Esophagus (tissue), 2 donors: ENCODE data around the gene UHMK1. TPM values are rescaled to one million over a fixed set of nuclear protein-coding genes. Genes with fewer than 3 reads are reported as not detected.

ENCODE experiments used
- H3K27ac ChIP-seq, 2 donors: one replicate each; pipeline ENCODE4 v1.5.1; 2013; ENCODE audit warnings: low read depth in 2 of 2, mild to moderate bottlenecking in 2 of 2, inconsistent platforms in 1 of 2, low read length in 1 of 2, moderate library complexity in 1 of 2
- H3K27me3 ChIP-seq, 2 donors: one replicate each; pipeline ENCODE4 v1.6.1; 2013; ENCODE audit warnings: low read length in 2 of 2, control low read depth in 1 of 2, mild to moderate bottlenecking in 1 of 2; ENCODE audit not compliant: insufficient read depth in 2 of 2, control insufficient read depth in 1 of 2
- H3K36me3 ChIP-seq, 2 donors: one replicate each; pipeline ENCODE4 v1.6.1; 2013; ENCODE audit warnings: low read length in 1 of 2; ENCODE audit not compliant: control insufficient read depth in 2 of 2, insufficient read depth in 2 of 2
- H3K4me1 ChIP-seq, 2 donors: one replicate each; pipeline ENCODE4 v1.6.1; 2013; ENCODE audit warnings: low read length in 1 of 2; ENCODE audit not compliant: control insufficient read depth in 2 of 2, insufficient read depth in 2 of 2
- H3K4me3 ChIP-seq, 2 donors: one replicate each; pipeline ENCODE4 v1.5.1; 2013; ENCODE audit warnings: low read length in 2 of 2, mild to moderate bottlenecking in 2 of 2, low read depth in 1 of 2, moderate library complexity in 1 of 2
- H3K9me3 ChIP-seq, 2 donors: one replicate each; pipeline ENCODE4 v1.6.1; 2013; ENCODE audit warnings: mild to moderate bottlenecking in 2 of 2, low read depth in 1 of 2, low read length in 1 of 2, moderate library complexity in 1 of 2; ENCODE audit not compliant: control insufficient read depth in 2 of 2, insufficient read depth in 1 of 2
- WGBS, 2 donors: extraction: QIAGEN DNeasy Blood & Tissue Kit; methylation state at CpG; one replicate each; pipeline ENCODE4 v1.1.7; 2013; 5-methylcytosine and 5-hydroxymethylcytosine counted together
- polyA plus RNA-seq, 2 donors: library from polyadenylated mRNA; stranded (reverse); fragments of 200-250 nt; gene quantifications; one replicate each; pipeline ENCODE4 v1.2.3, GENCODE V29; 2013
- donor health status: healthy with polysubstance abuse.
- donor health status: Bipolar disorder and iron deficiency.

The UHMK1 gene
- polyA plus RNA-seq, 2 donors = 6.9 to 7.4 TPM

- Histone ChIP-seq H3K4me1 (peaks cover 0 to 3% of the 10 kb centered on the region in 2 donors), H3K36me3 (peaks cover 4 to 9% of the 10 kb centered on the region in 2 donors), H3K27ac (no peak overlapping the region), H3K4me3 (no peak overlapping the region), H3K27me3 (no peaks in the 10 kb centered on the region), H3K9me3 (no peaks in the 10 kb centered on the region)
These were observed 4.5 kb downstream of the UHMK1 start for GRCh38 chr1:162502077-162502476.

DNA sequence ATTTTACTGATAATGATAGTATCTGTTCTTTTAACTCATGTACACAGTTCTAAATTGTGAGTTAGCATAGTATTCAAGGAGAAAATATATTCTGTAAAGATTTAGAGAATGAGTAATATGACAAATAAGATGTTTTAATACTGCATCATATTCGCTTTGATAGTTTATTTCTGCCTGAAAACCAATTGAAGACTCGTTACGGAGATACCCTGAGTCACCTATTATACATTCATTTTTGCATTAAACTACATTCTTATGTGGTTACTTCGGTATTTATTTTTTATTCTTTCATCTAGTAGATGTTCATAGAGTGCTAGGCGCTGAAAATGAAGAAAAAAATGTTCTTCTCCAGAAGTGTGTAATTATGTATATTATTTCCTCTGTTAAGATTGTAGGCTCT is 5.3 kb downstream of the UHMK1 start:
- WGBS, 2 donors = 92 to 95% methylated on average over 5 of the region's 5 CpGs
- H3K9me3 ChIP-seq = no peaks in the 10 kb centered on the region
- H3K4me1 ChIP-seq = peaks cover 0 to 3% of the 10 kb centered on the region in 2 donors
- peaks cover 4 to 9% of the 10 kb centered on the region in 2 donors for H3K36me3 ChIP-seq
- H3K27me3 ChIP-seq = no peaks in the 10 kb centered on the region
- H3K27ac ChIP-seq = no peak overlapping the region
- H3K4me3 ChIP-seq = no peak overlapping the region

DNA sequence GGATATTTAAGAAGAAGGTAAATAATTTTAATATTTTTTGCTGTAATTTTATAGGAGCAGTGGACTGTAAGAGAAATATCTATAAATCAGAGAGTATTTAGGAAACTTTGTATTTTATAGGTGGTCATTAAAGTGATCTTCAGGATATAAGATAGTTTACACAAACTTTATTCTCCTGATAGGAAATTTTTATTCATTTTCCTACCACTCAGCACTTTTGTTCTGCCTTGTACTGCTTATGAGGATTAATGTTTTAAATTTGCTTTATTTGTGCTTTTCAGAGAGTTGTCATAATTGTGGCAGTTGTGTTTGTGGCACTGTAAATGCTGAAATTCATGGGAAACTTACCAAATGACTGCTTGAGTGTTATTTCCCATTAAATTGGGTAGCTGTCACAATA is 29.7 kb downstream of the UHMK1 start:
- H3K9me3 ChIP-seq = no peaks in the 10 kb centered on the region
- no peaks in the 10 kb centered on the region for H3K4me1 ChIP-seq
- H3K36me3 ChIP-seq = peaks cover 2 to 6% of the 10 kb centered on the region in 2 donors
- no peak overlapping the region for H3K4me3 ChIP-seq
- no peaks in the 10 kb centered on the region for H3K27me3 ChIP-seq
- H3K27ac ChIP-seq = no peak overlapping the region

GRCh38 chr1:162530307-162530987 is 32.8 kb downstream of the UHMK1 start:
- peak overlapping the region in 1 of 2 donors; percentile 30 for H3K27ac ChIP-seq

GRCh38 chr1:162530988-162531319 is 33.3 kb downstream of the UHMK1 start:
- H3K36me3 ChIP-seq = no peaks in the 10 kb centered on the region
- no peaks in the 10 kb centered on the region for H3K4me1 ChIP-seq
- no peak overlapping the region for H3K27ac ChIP-seq
- H3K9me3 ChIP-seq = no peaks in the 10 kb centered on the region
- H3K27me3 ChIP-seq = no peaks in the 10 kb centered on the region
- no peak overlapping the region for H3K4me3 ChIP-seq
- WGBS, 2 donors = 94 to 100% methylated on average over 1 of the region's 1 CpG

More at GRCh38 chr1:162530307-162530987, 32.8 kb downstream of the UHMK1 start:
- no peaks in the 10 kb centered on the region for H3K9me3 ChIP-seq
- no peaks in the 10 kb centered on the region for H3K4me1 ChIP-seq
- H3K27me3 ChIP-seq = no peaks in the 10 kb centered on the region
- WGBS, 2 donors = 67 to 71% methylated on average over 7 of the region's 7 CpGs
- H3K4me3 ChIP-seq = no peak overlapping the region
- no peaks in the 10 kb centered on the region for H3K36me3 ChIP-seq

GRCh38 chr1:162535501-162535900 is 37.9 kb downstream of the UHMK1 start:
- WGBS, 2 donors = 57% methylated on average over 1 of the region's 1 CpG
- Histone ChIP-seq H3K36me3 (no peaks in the 10 kb centered on the region), H3K4me1 (no peaks in the 10 kb centered on the region), H3K27ac (no peak overlapping the region), H3K27me3 (no peaks in the 10 kb centered on the region), H3K9me3 (peaks cover 0 to 2% of the 10 kb centered on the region in 2 donors), H3K4me3 (no peak overlapping the region)

GRCh38 chr1:162536511-162536910 is 38.9 kb downstream of the UHMK1 start:
- no peaks in the 10 kb centered on the region for H3K36me3 ChIP-seq
- H3K27ac ChIP-seq = no peak overlapping the region
- H3K27me3 ChIP-seq = no peaks in the 10 kb centered on the region
- peaks cover 0 to 2% of the 10 kb centered on the region in 2 donors for H3K9me3 ChIP-seq
- no peak overlapping the region for H3K4me3 ChIP-seq
- WGBS, 2 donors = 87 to 89% methylated on average over 2 of the region's 2 CpGs
- no peaks in the 10 kb centered on the region for H3K4me1 ChIP-seq

- Histone ChIP-seq H3K4me1 (no peaks in the 10 kb centered on the region), H3K27ac (no peak overlapping the region), H3K9me3 (peaks cover 0 to 2% of the 10 kb centered on the region in 2 donors), H3K36me3 (no peaks in the 10 kb centered on the region), H3K4me3 (no peak overlapping the region), H3K27me3 (no peaks in the 10 kb centered on the region)
- WGBS, 2 donors = 87 to 92% methylated on average over 2 of the region's 2 CpGs
These were observed 39.6 kb downstream of the UHMK1 start for GRCh38 chr1:162537216-162537615.

GRCh38 chr1:162538815-162539431 is 41.3 kb downstream of the UHMK1 start:
- H3K9me3 ChIP-seq = peaks cover 0 to 2% of the 10 kb centered on the region in 2 donors
- 61 to 64% methylated on average over 1 of the region's 1 CpG for WGBS, 2 donors
- H3K36me3 ChIP-seq = no peaks in the 10 kb centered on the region
- H3K27me3 ChIP-seq = no peaks in the 10 kb centered on the region
- H3K4me3 ChIP-seq = no peak overlapping the region
- peak overlapping the region in 1 of 2 donors; percentile 12 for H3K27ac ChIP-seq
- no peaks in the 10 kb centered on the region for H3K4me1 ChIP-seq

GRCh38 chr1:162541619-162542141 is 44.1 kb downstream of the UHMK1 start:
- no peaks in the 10 kb centered on the region for H3K4me1 ChIP-seq
- H3K9me3 ChIP-seq = no peaks in the 10 kb centered on the region
- H3K4me3 ChIP-seq = no peak overlapping the region
- H3K27me3 ChIP-seq = no peaks in the 10 kb centered on the region
- 48 to 57% methylated on average over 5 of the region's 5 CpGs for WGBS, 2 donors
- peak overlapping the region; percentile 11 to 47 for H3K27ac ChIP-seq
- H3K36me3 ChIP-seq = no peaks in the 10 kb centered on the region
